K562 (cell line): ENCODE results near the gene POLD2. TPM values are rescaled to one million over a fixed set of nuclear protein-coding genes. Genes with fewer than 3 reads are reported as not detected.

ENCODE experiments used
- ATAC-seq: fragments of 200-7000 bp; cut with Tn5 transposase; 3 replicates; pipeline ENCODE4 v1.9.1; 2020; ENCODE audit warnings: moderate library complexity
- Bru-seq: library from RNA; stranded (reverse); fragments of 400-500 nt; gene quantifications from one replicate; lab custom pipeline; 2021; lab: Mats Ljungman, UMichigan
- BruChase-seq, 2 experiments: library from RNA; stranded (reverse); fragments of 400-500 nt; gene quantifications; one replicate each; lab custom pipeline; 2021; lab: Mats Ljungman, UMichigan
- BruUV-seq: library from RNA; stranded (reverse); fragments of 400-500 nt; replicated peaks from 2 replicates; lab custom pipeline; 2021; lab: Mats Ljungman, UMichigan
- CTCF ChIA-PET: fragments of 300-600 bp; formaldehyde crosslinking; extraction: SDS; loops from one replicate; lab custom pipeline; 2021; ENCODE audit warnings: low intra/inter-chr PET ratio; lab: Yijun Ruan, JAX
- POLR2A ChIA-PET: fragments of 300-600, 350-650 bp; sonication (Branson Sonifier 250); formaldehyde crosslinking; extraction: SDS; loops from one replicate; lab custom pipeline; 2021; ENCODE audit warnings: antibody characterized with exemption, inconsistent platforms; lab: Yijun Ruan, JAX
- DNase-seq, 4 experiments: peaks; one replicate each; pipeline versions ENCODE4 v3.0.0 to v3.0.0-alpha.2; 2011 to 2018; ENCODE audit warnings: low spot score in 3 of 4, mixed read lengths in 3 of 4; ENCODE audit errors: extremely low read depth in 1 of 4
- FAIRE-seq: peaks from 2 replicates; lab custom pipeline; 2011; peaks lifted over from hg19 to GRCh38; lab: Jason Lieb, UNC
- H2AFZ ChIP-seq: 2 replicates; pipeline ENCODE4 v1.6.0; 2011; ENCODE audit warnings: low read depth, low read length, control low read depth, inconsistent platforms
- H3K27ac ChIP-seq: fragments of 200-600 bp; 3 replicates; pipeline ENCODE4 v1.8.0; 2011; ENCODE audit warnings: low read depth, mild to moderate bottlenecking, control low read depth, inconsistent platforms, low read length, moderate library complexity, mixed read lengths; ENCODE audit errors: extremely low read depth
- H3K27me3 ChIP-seq, 2 experiments: fragments of 300-600 bp in 1 of 2; 2 replicates in 1 of 2; 3 replicates in 1 of 2; pipeline versions ENCODE4 v1.6.0 to v1.8.0; 2011; ENCODE audit warnings: inconsistent platforms in 2 of 2, low read length in 2 of 2, mild to moderate bottlenecking in 1 of 2, mixed read lengths in 1 of 2, moderate library complexity in 1 of 2; ENCODE audit not compliant: control insufficient read depth in 2 of 2, insufficient read depth in 2 of 2
- H3K36me3 ChIP-seq: fragments of 300-600 bp; 3 replicates; pipeline ENCODE4 v1.8.0; 2011; ENCODE audit warnings: mild to moderate bottlenecking, low read length, inconsistent platforms; ENCODE audit not compliant: control insufficient read depth, insufficient read depth
- H3K4me1 ChIP-seq, 2 experiments: fragments of 200-600 bp in 1 of 2; replicated peaks in 1 of 2; 2 replicates in 1 of 2; 3 replicates in 1 of 2; pipeline versions ENCODE4 v1.5.1 to v1.8.0; 2011; ENCODE audit warnings: inconsistent platforms in 2 of 2, low read length in 2 of 2, mild to moderate bottlenecking in 1 of 2, mixed read lengths in 1 of 2, moderate library complexity in 1 of 2; ENCODE audit not compliant: control insufficient read depth in 2 of 2, insufficient read depth in 2 of 2
- H3K4me2 ChIP-seq: 2 replicates; pipeline ENCODE4 v1.6.1; 2011; ENCODE audit warnings: low read length, control low read depth, inconsistent platforms, mixed read lengths; ENCODE audit not compliant: insufficient read depth
- H3K4me3 ChIP-seq: fragments of 200-600 bp; sonication (generic), shearing (Covaris generic); 2 replicates; pipeline ENCODE4 v1.5.1; 2016; ENCODE audit warnings: control low read depth, inconsistent platforms
- H3K79me2 ChIP-seq: fragments of 200-600 bp; 3 replicates; pipeline ENCODE4 v1.8.0; 2011; ENCODE audit warnings: low read length, inconsistent platforms; ENCODE audit not compliant: control insufficient read depth, insufficient read depth
- H3K9ac ChIP-seq, 2 experiments: 2 replicates each; pipeline versions ENCODE4 v1.6.0 to v1.6.1; 2011; ENCODE audit warnings: low read depth in 2 of 2, low read length in 2 of 2, control low read depth in 1 of 2, inconsistent platforms in 1 of 2, mild to moderate bottlenecking in 1 of 2, mixed read lengths in 1 of 2; ENCODE audit not compliant: insufficient read depth in 1 of 2
- H3K9me1 ChIP-seq: one replicate; pipeline ENCODE4 v1.6.0; 2011; ENCODE audit warnings: inconsistent platforms, mild to moderate bottlenecking, low read length, moderate library complexity; ENCODE audit not compliant: control insufficient read depth, insufficient read depth
- H3K9me3 ChIP-seq: replicated peaks from 2 replicates; pipeline ENCODE4 v1.5.1; 2011; ENCODE audit warnings: low read depth, low read length, inconsistent platforms; ENCODE audit not compliant: control insufficient read depth, insufficient read depth
- H4K20me1 ChIP-seq: replicated peaks from 2 replicates; pipeline ENCODE4 v1.6.1; 2011; ENCODE audit warnings: low read length, inconsistent platforms, mixed read lengths; ENCODE audit not compliant: control insufficient read depth, insufficient read depth
- CBX1 ChIP-seq: sonication (generic); IDR thresholded peaks from 2 replicates; pipeline ENCODE4 v1.6.1; 2016; ENCODE audit warnings: antibody characterized with exemption, low read depth, mild to moderate bottlenecking
- EP400 ChIP-seq: fragments of 450-650 bp; IDR thresholded peaks from 2 replicates; pipeline ENCODE4 v1.6.1; 2017; ENCODE audit warnings: antibody characterized with exemption, mild to moderate bottlenecking, moderate library complexity
- KLF1 ChIP-seq: fragments of 450-650 bp; IDR thresholded peaks from 2 replicates; pipeline ENCODE4 v1.6.1; 2016; ENCODE audit warnings: missing genetic modification characterization, missing compliant biosample characterization
- WHSC1 ChIP-seq: IDR thresholded peaks from one replicate; pipeline ENCODE4 v1.6.1; 2012; ENCODE audit warnings: low read length, control low read depth, inconsistent platforms
- ZNF354B ChIP-seq: fragments of 250-450 bp; sonication (Bioruptor Pico); IDR thresholded peaks from 2 replicates; pipeline ENCODE4 v1.4.0; 2020
- WGBS: fragments of 100-300 bp; shearing (Covaris generic); methylation state at CpG from one replicate; pipeline ENCODE4 v1.1.6; 2016; ENCODE audit warnings: low coverage, mixed read lengths; ENCODE audit not compliant: insufficient coverage; ENCODE audit errors: missing lambda C conversion rate; 5-methylcytosine and 5-hydroxymethylcytosine counted together
- in situ Hi-C: fragments of 300-500 bp; cut with MboI; formaldehyde crosslinking; loops from 4 replicates; pipeline ENCODE4 v1.15.0; 2018; ENCODE audit warnings: inconsistent platforms, mixed read lengths
- intact Hi-C: fragments of 100-400 bp; cut with micrococcal nuclease; formaldehyde crosslinking; loops from 2 replicates; pipeline ENCODE4 v1.14.2; 2022
- long read RNA-seq, 3 experiments: library from polyadenylated mRNA in 2 of 3; library from RNA in 1 of 3; unstranded in 2 of 3; stranded (forward) in 1 of 3; transcript quantifications; one replicate each; pipeline ENCODE4 v2.0.0, GENCODE V29; 2019 to 2022
- polyA minus RNA-seq, 3 experiments: library from RNA; depleted of rRNA, polyadenylated mRNA; stranded (reverse); fragments of >200 nt; gene quantifications; 2 replicates each; pipeline ENCODE4 v1.2.3, GENCODE V29; 2011
- polyA plus RNA-seq, 8 experiments: library from polyadenylated mRNA; depleted of rRNA in 4 of 8; stranded (reverse) in 5 of 8; unstranded in 3 of 8; fragments of >200 nt; fragmentation: Nextera tagmentation in 2 of 8; fragmentation: Illumina TruSeq in 1 of 8; extraction: Ambion mirVana in 2 of 8; extraction: Trizol in 1 of 8; gene quantifications; 2 replicates each; pipeline versions ENCODE4 v1.2.1 to v1.2.3, GENCODE V29; 2011 to 2014; ENCODE audit warnings: inconsistent platforms in 1 of 8, missing spikeins in 1 of 8
- total RNA-seq, 7 experiments: library from RNA; depleted of rRNA in 6 of 7; stranded (reverse); fragments of >200 nt in 6 of 7; fragmentation: Illumina TruSeq in 2 of 7; extraction: Trizol in 2 of 7; gene quantifications; 2 replicates each; pipeline versions ENCODE4 v1.2.1 to v1.2.3, GENCODE V29; 2011 to 2021; ENCODE audit warnings: low replicate concordance in 1 of 7
- TF ChIP-seq, protein P1 (sequence below): fragments of 450-650 bp; IDR thresholded peaks from 2 replicates; pipeline ENCODE4 v1.6.1; 2017; ENCODE audit warnings: mild to moderate bottlenecking, moderate library complexity
- TF ChIP-seq, protein P2 (sequence below): fragments of 450-650 bp; IDR thresholded peaks from 2 replicates; pipeline ENCODE4 v1.6.1; 2016; ENCODE audit warnings: borderline replicate concordance
- TF ChIP-seq, protein P3 (sequence below): fragments of 450-650 bp; formaldehyde crosslinking; IDR thresholded peaks from 2 replicates; pipeline ENCODE4 v1.4.0; 2020; ENCODE audit warnings: mild to moderate bottlenecking, moderate library complexity

POLD2 gene
- total RNA-seq (2011; cell fraction: chromatin; rRNA removed; ENCODE audit: low replicate concordance): 221 and 485 TPM in 2 replicates
- total RNA-seq (2011; cell fraction: nucleolus; rRNA removed): 288 and 305 TPM in 2 replicates
- total RNA-seq (2011; cell fraction: nucleoplasm; rRNA removed): 283 and 288 TPM in 2 replicates
- total RNA-seq (2014; rRNA removed) (225 and 257 TPM in 2 replicates), total RNA-seq (2014; rRNA removed; fragmentation: Illumina TruSeq; extraction: Trizol) (84.6 and 112 TPM in 2 replicates), total RNA-seq (2015; rRNA removed; fragmentation: Illumina TruSeq; extraction: Trizol) (148 and 153 TPM in 2 replicates), total RNA-seq (2021) (259 and 267 TPM in 2 replicates), polyA plus RNA-seq (2011; rRNA removed) (255 and 293 TPM in 2 replicates), polyA plus RNA-seq (2014; fragmentation: Illumina TruSeq; extraction: Trizol) (230 and 249 TPM in 2 replicates), polyA plus RNA-seq (2014; fragmentation: Nextera tagmentation; extraction: Ambion mirVana) (10 to 100 TPM; 29.7 to 82.9 TPM), polyA plus RNA-seq (2014; rRNA removed) (225 and 255 TPM in 2 replicates), polyA minus RNA-seq (2011; rRNA and poly(A)+ RNA removed) (64.0 and 99.2 TPM in 2 replicates), Bru-seq, nascent RNA (percentile 93 among the genes with signal in this experiment), BruChase-seq, experiment 1, labeled RNA remaining after a 2-hour chase (percentile 82 among the genes with signal in this experiment), BruChase-seq, experiment 2, labeled RNA remaining after a 6-hour chase (percentile 84 among the genes with signal in this experiment)
- 344 and 561 TPM in 2 replicates for polyA plus RNA-seq (2011; cell fraction: cytosol; rRNA removed)
- 643 and 644 TPM in 2 replicates for polyA plus RNA-seq (2011; cell fraction: nucleus; rRNA removed)
- 248 and 301 TPM in 2 replicates for polyA plus RNA-seq (2012)
- 89.3 and 91.7 TPM in 2 replicates for polyA minus RNA-seq (2011; cell fraction: cytosol; rRNA and poly(A)+ RNA removed)
- 95.6 and 131 TPM in 2 replicates for polyA minus RNA-seq (2011; cell fraction: nucleus; rRNA and poly(A)+ RNA removed)
- long read RNA-seq, experiment 1, transcript POLD2-218 (11 exons, 1,619 nt): major isoform, 303 of 785 reads
- long read RNA-seq, experiment 1, transcript POLD2-207 (11 exons, 1,659 nt): minor isoform, 84 of 785 reads
- long read RNA-seq, experiment 1, partial matches to known transcripts: 238 of 785 reads
- long read RNA-seq, experiment 1, other reads (novel, unspliced or antisense): 156 of 785 reads
- long read RNA-seq, experiment 2, transcript POLD2-207 (11 exons, 1,659 nt): minor isoform, 13 of 309 reads
- long read RNA-seq, experiment 2, transcript POLD2-218 (11 exons, 1,619 nt): major isoform, 72 of 309 reads
- long read RNA-seq, experiment 2, partial matches to known transcripts: 182 of 309 reads
- long read RNA-seq, experiment 2, other reads (novel, unspliced or antisense): 38 of 309 reads
- long read RNA-seq, experiment 3, transcript POLD2-218 (11 exons, 1,619 nt): major isoform, 257 of 550 reads
- long read RNA-seq, experiment 3, transcript POLD2-207 (11 exons, 1,659 nt): minor isoform, 49 of 550 reads
- long read RNA-seq, experiment 3, partial matches to known transcripts: 168 of 550 reads
- long read RNA-seq, experiment 3, other reads (novel, unspliced or antisense): 71 of 550 reads

DNA sequence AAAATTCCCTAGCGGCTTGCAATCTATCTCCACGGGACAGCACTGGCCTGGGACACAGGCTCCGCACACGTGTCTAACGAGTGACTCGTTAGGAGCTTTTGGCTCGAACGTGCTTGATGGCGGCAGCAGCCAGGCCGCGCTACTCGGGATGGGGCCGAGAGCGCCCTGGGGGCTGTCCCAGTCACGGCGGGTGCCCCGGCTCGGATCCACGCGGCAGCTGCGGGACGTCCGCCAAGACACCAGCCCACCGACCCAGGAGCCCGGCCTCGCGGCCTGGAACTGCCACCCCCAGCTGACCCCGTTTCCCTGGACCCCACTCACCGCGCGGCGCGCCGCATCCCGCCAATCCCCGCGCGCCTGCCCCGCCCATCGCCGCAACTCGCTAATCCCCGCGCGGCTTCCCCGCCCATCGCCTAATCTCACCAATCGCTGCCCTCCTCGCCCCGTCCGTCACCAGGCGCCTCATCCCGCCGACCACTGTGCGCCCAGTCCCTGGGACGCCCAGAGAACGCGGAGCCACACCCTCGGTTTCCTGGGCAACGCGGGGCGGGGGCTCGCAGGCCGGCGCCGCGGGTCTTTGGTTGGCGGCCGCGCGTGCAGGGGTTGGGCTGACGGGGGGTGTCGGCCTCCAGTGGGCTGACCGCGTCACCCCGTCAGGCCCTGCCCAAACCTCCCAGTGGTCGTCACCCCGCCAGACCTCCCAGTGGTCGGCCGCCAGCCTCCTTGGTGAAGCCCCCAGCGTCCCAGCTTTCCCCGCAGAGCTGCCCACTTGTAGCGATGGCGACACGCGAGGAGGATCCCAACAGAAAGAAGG, at the start of gene POLD2:
TSS of gene POLD2 (minus strand) at position 359 of the 814 bp plus-strand sequence. CDS start 1,495 bp downstream, outside the sequence.
- H2AFZ ChIP-seq: peak within 1 kb of the TSS; percentile 97
- DNase-seq: peak; percentile 98 to 99 (median 98)
- H3K9me3 ChIP-seq: no peaks in the 10 kb centered on the region
- ChIA-PET CTCF (no interaction called here), POLR2A (interaction anchor here (0.6 to 3.4 kb wide), 13 partner anchors 8 to 1163 kb away, joined by 3 to 12 read pairs (median 3); no protein-coding TSS in a partner anchor)
- peak within 1 kb of the TSS; percentile 93 for H3K4me3 ChIP-seq
- peaks cover 48% of the 10 kb centered on the region for H3K79me2 ChIP-seq
- H3K27ac ChIP-seq: peak within 1 kb of the TSS; percentile 88
- H3K4me2 ChIP-seq: peak within 1 kb of the TSS; percentile 91
- no TSS peak for BruUV-seq
- in situ Hi-C loops (no loop called here), intact Hi-C loops (loop anchor here (1.0 kb wide), 1 partner anchor 41 kb away; the partner anchor contains the start of gene POLM)
- peaks cover 14 to 26% of the 10 kb centered on the region in 2 experiments; a peak in 4 of 5 replicates for H3K4me1 ChIP-seq
- under 1% methylated on average over 71 of the region's 86 CpGs for WGBS
- peaks cover 4% of the 10 kb centered on the region for H3K9me1 ChIP-seq
- H3K9ac ChIP-seq: peak within 1 kb of the TSS; percentile 90 to 95
- ATAC-seq: peak; percentile 99
- H3K36me3 ChIP-seq: peaks cover 40% of the 10 kb centered on the region
- no peaks in the 10 kb centered on the region for H4K20me1 ChIP-seq
- H3K27me3 ChIP-seq: no peaks in the 10 kb centered on the region
- FAIRE-seq: peak; percentile 82
- TF ChIP-seq, protein P1, sequence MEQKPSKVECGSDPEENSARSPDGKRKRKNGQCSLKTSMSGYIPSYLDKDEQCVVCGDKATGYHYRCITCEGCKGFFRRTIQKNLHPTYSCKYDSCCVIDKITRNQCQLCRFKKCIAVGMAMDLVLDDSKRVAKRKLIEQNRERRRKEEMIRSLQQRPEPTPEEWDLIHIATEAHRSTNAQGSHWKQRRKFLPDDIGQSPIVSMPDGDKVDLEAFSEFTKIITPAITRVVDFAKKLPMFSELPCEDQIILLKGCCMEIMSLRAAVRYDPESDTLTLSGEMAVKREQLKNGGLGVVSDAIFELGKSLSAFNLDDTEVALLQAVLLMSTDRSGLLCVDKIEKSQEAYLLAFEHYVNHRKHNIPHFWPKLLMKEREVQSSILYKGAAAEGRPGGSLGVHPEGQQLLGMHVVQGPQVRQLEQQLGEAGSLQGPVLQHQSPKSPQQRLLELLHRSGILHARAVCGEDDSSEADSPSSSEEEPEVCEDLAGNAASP: no peak
- peak; percentile 99 for TF ChIP-seq EP400
- no peak for TF ChIP-seq WHSC1
- TF ChIP-seq ZNF354B: no peak
- TF ChIP-seq KLF1 (tag): peak; percentile 86
- TF ChIP-seq CBX1: no peak; the same call in 1 of the 2 replicates
- TF ChIP-seq, protein P2, sequence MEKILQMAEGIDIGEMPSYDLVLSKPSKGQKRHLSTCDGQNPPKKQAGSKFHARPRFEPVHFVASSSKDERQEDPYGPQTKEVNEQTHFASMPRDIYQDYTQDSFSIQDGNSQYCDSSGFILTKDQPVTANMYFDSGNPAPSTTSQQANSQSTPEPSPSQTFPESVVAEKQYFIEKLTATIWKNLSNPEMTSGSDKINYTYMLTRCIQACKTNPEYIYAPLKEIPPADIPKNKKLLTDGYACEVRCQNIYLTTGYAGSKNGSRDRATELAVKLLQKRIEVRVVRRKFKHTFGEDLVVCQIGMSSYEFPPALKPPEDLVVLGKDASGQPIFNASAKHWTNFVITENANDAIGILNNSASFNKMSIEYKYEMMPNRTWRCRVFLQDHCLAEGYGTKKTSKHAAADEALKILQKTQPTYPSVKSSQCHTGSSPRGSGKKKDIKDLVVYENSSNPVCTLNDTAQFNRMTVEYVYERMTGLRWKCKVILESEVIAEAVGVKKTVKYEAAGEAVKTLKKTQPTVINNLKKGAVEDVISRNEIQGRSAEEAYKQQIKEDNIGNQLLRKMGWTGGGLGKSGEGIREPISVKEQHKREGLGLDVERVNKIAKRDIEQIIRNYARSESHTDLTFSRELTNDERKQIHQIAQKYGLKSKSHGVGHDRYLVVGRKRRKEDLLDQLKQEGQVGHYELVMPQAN: peak; percentile 89
- TF ChIP-seq, protein P3, sequence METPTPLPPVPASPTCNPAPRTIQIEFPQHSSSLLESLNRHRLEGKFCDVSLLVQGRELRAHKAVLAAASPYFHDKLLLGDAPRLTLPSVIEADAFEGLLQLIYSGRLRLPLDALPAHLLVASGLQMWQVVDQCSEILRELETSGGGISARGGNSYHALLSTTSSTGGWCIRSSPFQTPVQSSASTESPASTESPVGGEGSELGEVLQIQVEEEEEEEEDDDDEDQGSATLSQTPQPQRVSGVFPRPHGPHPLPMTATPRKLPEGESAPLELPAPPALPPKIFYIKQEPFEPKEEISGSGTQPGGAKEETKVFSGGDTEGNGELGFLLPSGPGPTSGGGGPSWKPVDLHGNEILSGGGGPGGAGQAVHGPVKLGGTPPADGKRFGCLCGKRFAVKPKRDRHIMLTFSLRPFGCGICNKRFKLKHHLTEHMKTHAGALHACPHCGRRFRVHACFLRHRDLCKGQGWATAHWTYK: peak; percentile 54; the same call in 1 of the 2 replicates
